AG04450 (cell line): ENCODE data around the gene GGT7. TPM values are rescaled to one million over a fixed set of nuclear protein-coding genes. Genes with fewer than 3 reads are reported as not detected.

ENCODE experiments used
- CTCF ChIA-PET: fragments of 300-600, 350-600 bp; formaldehyde crosslinking; extraction: SDS; loops from one replicate; lab custom pipeline; 2022; ENCODE audit warnings: antibody characterized with exemption, inconsistent platforms; lab: Charles Lee
- POLR2A ChIA-PET: fragments of 350-600 bp; formaldehyde crosslinking; extraction: SDS; loops from one replicate; lab custom pipeline; 2021; ENCODE audit warnings: antibody characterized with exemption, inconsistent platforms; lab: Yijun Ruan, JAX
- DNase-seq: peaks from one replicate; pipeline ENCODE4 v3.0.0-alpha.2; 2011; ENCODE audit warnings: low read depth, low spot score
- H3K27ac ChIP-seq: one replicate; pipeline ENCODE4 v1.5.1; 2012; ENCODE audit warnings: low read depth, low read length, control low read depth
- H3K27me3 ChIP-seq: one replicate; pipeline ENCODE4 v1.6.0; 2012; ENCODE audit warnings: low read length; ENCODE audit not compliant: control insufficient read depth, insufficient read depth
- H3K4me3 ChIP-seq: 2 replicates; pipeline ENCODE4 v1.5.1; 2011; ENCODE audit warnings: mild to moderate bottlenecking, low read depth, low read length, control low read depth
- H3K9me3 ChIP-seq: 2 replicates; pipeline ENCODE4 v1.5.1; 2012; ENCODE audit warnings: low read length; ENCODE audit not compliant: control insufficient read depth, insufficient read depth
- polyA plus RNA-seq: library from polyadenylated mRNA; depleted of rRNA; stranded (reverse); fragments of >200 nt; gene quantifications from 2 replicates; pipeline ENCODE4 v1.2.3, GENCODE V29; 2011; rRNA removed
- TF ChIP-seq, protein P1 (sequence below): IDR thresholded peaks from 2 replicates; pipeline ENCODE4 v1.5.1; 2011; ENCODE audit warnings: low read depth, low read length, control low read depth, inconsistent platforms

Gene GGT7
- polyA plus RNA-seq, 1 experiment, result 12.1 TPM

DNA sequence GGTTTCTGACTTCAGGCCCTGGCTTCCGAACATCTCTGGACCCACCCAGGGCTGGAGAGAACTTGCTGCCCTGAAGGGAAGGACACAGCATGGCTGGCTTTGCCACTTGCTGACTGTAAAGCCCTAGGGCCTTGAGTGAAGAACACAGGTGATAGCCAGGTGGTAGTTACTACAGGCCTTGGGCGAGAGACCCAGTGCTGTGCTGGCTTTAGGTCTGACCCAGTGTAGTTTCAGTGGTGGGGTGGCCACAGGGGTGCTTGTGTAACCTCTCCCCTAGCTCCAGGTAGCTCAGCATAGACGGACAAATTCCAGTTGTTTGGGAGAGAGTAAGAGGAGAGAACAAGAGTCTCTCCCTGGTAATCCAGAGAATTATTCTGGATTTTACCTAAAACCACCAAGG, 74.3 kb downstream of the GGT7 start:
- ChIA-PET POLR2A (no interaction called here), CTCF (no interaction called here)
- Histone ChIP-seq H3K27me3 (no peaks in the 10 kb centered on the region), H3K9me3 (no peaks in the 10 kb centered on the region), H3K4me3 (no peak overlapping the region), H3K27ac (no peak overlapping the region)
- DNase-seq, result no peak
- TF ChIP-seq, protein P1, sequence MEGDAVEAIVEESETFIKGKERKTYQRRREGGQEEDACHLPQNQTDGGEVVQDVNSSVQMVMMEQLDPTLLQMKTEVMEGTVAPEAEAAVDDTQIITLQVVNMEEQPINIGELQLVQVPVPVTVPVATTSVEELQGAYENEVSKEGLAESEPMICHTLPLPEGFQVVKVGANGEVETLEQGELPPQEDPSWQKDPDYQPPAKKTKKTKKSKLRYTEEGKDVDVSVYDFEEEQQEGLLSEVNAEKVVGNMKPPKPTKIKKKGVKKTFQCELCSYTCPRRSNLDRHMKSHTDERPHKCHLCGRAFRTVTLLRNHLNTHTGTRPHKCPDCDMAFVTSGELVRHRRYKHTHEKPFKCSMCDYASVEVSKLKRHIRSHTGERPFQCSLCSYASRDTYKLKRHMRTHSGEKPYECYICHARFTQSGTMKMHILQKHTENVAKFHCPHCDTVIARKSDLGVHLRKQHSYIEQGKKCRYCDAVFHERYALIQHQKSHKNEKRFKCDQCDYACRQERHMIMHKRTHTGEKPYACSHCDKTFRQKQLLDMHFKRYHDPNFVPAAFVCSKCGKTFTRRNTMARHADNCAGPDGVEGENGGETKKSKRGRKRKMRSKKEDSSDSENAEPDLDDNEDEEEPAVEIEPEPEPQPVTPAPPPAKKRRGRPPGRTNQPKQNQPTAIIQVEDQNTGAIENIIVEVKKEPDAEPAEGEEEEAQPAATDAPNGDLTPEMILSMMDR, result no peak

DNA sequence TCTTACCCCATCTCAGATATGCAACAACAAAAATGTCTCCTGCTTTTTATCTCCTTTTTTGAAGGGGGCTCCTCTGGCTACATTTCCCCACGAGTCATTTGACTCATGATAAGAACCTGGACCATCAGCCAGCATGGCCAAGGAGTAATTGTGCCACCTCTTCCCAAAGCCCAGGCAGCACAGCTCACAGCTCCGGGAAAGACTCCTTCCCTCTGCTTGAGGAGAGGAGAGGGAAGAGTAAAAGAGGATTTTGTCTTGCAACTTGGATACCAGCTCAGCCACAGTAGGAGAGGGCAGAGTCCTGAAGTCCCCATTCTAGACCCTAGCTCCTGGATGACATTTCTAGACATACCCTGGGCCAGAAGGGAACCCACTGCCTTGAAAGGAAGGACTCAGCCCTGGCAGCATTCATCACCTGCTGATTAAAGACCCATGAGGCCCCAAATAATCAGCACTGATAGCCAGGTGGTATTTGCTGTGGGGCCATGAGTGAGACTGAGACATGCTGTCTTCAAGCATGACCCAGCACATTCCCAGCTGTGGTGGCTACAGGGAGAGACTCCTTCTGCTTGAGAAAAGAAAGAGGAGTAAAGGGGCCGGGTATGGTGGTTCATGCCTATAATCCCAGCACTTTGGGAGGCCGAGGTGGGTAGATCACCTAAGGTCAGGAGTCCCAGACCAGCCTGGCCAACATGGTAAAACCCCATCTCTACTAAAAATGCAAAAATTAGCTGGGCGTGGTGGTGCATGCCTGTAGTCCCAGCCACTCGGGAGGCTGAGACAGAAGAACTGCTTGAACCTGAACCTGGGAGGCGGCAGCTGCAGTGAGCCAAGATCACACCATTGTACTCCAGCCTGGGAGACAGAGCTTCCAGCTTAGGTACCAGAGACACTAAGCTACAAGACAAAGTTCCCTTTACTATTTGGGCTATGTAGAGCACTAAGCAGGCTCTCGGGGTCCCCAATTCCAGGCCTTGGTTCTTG, 75.4 kb downstream of the GGT7 start:
- CTCF ChIA-PET, result interaction anchor here (0.7 to 1.4 kb wide), 2 partner anchors 28 to 38 kb away, joined by 3 to 8 read pairs; no protein-coding TSS in a partner anchor
- DNase-seq, result no peak
- TF ChIP-seq, protein P1, result no peak

More for the DNA sequence above, 75.4 kb downstream of the GGT7 start:
- no peak overlapping the region for H3K27ac ChIP-seq
- no peaks in the 10 kb centered on the region for H3K27me3 ChIP-seq
- POLR2A ChIA-PET, result interaction anchor here (0.7 kb wide), 1 partner anchor 65 kb away, joined by 3 read pairs; no protein-coding TSS in a partner anchor
- H3K9me3 ChIP-seq, result no peaks in the 10 kb centered on the region
- H3K4me3 ChIP-seq, result no peak overlapping the region

Other genes with a start within 250 kb of the GGT7 start
- 42.2 and 54.8 TPM in 2 replicates for gene PIGU, start 195.8 kb downstream of the GGT7 start, polyA plus RNA-seq
- gene TP53INP2, start 168.5 kb downstream of the GGT7 start, polyA plus RNA-seq, result 5.9 and 8.6 TPM in 2 replicates
- gene NCOA6, start 47.2 kb downstream of the GGT7 start, polyA plus RNA-seq, result 15.5 and 15.6 TPM in 2 replicates
- 37.3 and 43.6 TPM in 2 replicates for gene ACSS2, start 3.8 kb upstream of the GGT7 start, polyA plus RNA-seq
- 71.6 and 77.4 TPM in 2 replicates for gene GSS, start 83.0 kb upstream of the GGT7 start, polyA plus RNA-seq
- 0.02 and 0.20 TPM in 2 replicates for gene MYH7B, start 83.0 kb upstream of the GGT7 start, polyA plus RNA-seq
- 85.4 and 94.0 TPM in 2 replicates for gene TRPC4AP, start 220.0 kb upstream of the GGT7 start, polyA plus RNA-seq